CD4-positive, alpha-beta T cell treated with Interleukin-6 at 100 ng/mL for 8 hours (primary cell): ENCODE results near the gene KIAA1549.
"Not testable (repeated sequence)": the region's sequence is repeated elsewhere in the genome, so short reads cannot be mapped to it uniquely, and the experiment has no call there.

Experiments used
- DNase-seq: peaks from one replicate; pipeline ENCODE4 v3.0.0-alpha.2; 2020; ENCODE audit warnings: mixed read lengths, low spot score

Gene KIAA1549

GRCh38 chr7:138944592-138944991, 36.6 kb downstream of the KIAA1549 start:
- no peak for DNase-seq

- no peak for DNase-seq
Measured at GRCh38 chr7:138943061-138943460, 38.1 kb downstream of the KIAA1549 start.

GRCh38 chr7:138941545-138941944, 39.6 kb downstream of the KIAA1549 start:
- no peak for DNase-seq

GRCh38 chr7:138940602-138941001, 40.6 kb downstream of the KIAA1549 start:
- not testable (repeated sequence) for DNase-seq

GRCh38 chr7:138937484-138937883, 43.7 kb downstream of the KIAA1549 start:
- DNase-seq, result no peak

GRCh38 chr7:138935465-138936011, 45.7 kb downstream of the KIAA1549 start:
- DNase-seq, result no peak

- DNase-seq, result no peak
Measured at GRCh38 chr7:138934861-138935260, 46.3 kb downstream of the KIAA1549 start.

- DNase-seq, result no peak
Measured at GRCh38 chr7:138934367-138934766, 46.8 kb downstream of the KIAA1549 start.

GRCh38 chr7:138932870-138933269, 48.3 kb downstream of the KIAA1549 start:
- no peak for DNase-seq

- no peak for DNase-seq
Measured at GRCh38 chr7:138932427-138932826, 48.8 kb downstream of the KIAA1549 start.

- DNase-seq, result no peak
Measured at GRCh38 chr7:138929969-138930368, 51.2 kb downstream of the KIAA1549 start.

GRCh38 chr7:138926241-138926612, 55.0 kb downstream of the KIAA1549 start:
- DNase-seq, result no peak

GRCh38 chr7:138924501-138925225, 56.5 kb downstream of the KIAA1549 start:
- DNase-seq, result no peak

GRCh38 chr7:138921277-138921676, 59.9 kb downstream of the KIAA1549 start:
- DNase-seq, result no peak

- DNase-seq, result peak; percentile 6
Measured at GRCh38 chr7:138919911-138920310, 61.3 kb downstream of the KIAA1549 start.

- no peak for DNase-seq
Measured at GRCh38 chr7:138919216-138919615, 62.0 kb downstream of the KIAA1549 start.

GRCh38 chr7:138918756-138919155, 62.4 kb downstream of the KIAA1549 start:
- DNase-seq, result no peak

- DNase-seq, result no peak
Measured at GRCh38 chr7:138918176-138918575, 63.0 kb downstream of the KIAA1549 start.

GRCh38 chr7:138917771-138918170, 63.4 kb downstream of the KIAA1549 start:
- DNase-seq, result no peak

- DNase-seq, result no peak
Measured at GRCh38 chr7:138916731-138917130, 64.5 kb downstream of the KIAA1549 start.

GRCh38 chr7:138916275-138916674, 64.9 kb downstream of the KIAA1549 start:
- DNase-seq, result no peak

- no peak for DNase-seq
Measured at GRCh38 chr7:138913783-138914182, 67.4 kb downstream of the KIAA1549 start.

- no peak for DNase-seq
Measured at GRCh38 chr7:138911007-138911406, 70.2 kb downstream of the KIAA1549 start.

- no peak for DNase-seq
Measured at GRCh38 chr7:138907850-138908249, 73.3 kb downstream of the KIAA1549 start.
